Activated CD8-positive, alpha-beta memory T cell treated with anti-CD3 and anti-CD28 coated beads for 36 hours (primary cell): ENCODE results near the gene CIZ1. TPM values are rescaled to one million over a fixed set of nuclear protein-coding genes. Genes with fewer than 3 reads are reported as not detected.
"Not testable (repeated sequence)": the region's sequence is repeated elsewhere in the genome, so short reads cannot be mapped to it uniquely, and the experiment has no call there.

ENCODE experiments used
- CTCF ChIA-PET: fragments of 350-600 bp; sonication (Branson Sonifier 250); formaldehyde crosslinking; loops from one replicate; lab custom pipeline; 2021; ENCODE audit warnings: antibody characterized with exemption; lab: Charles Lee
- POLR2A ChIA-PET: fragments of 350-600 bp; sonication (Branson Sonifier 250); formaldehyde crosslinking; loops from one replicate; lab custom pipeline; 2021; ENCODE audit warnings: antibody characterized with exemption; lab: Charles Lee
- total RNA-seq, 2 experiments: library from RNA; stranded (reverse); gene quantifications; one replicate each; pipeline ENCODE4 v1.2.3, GENCODE V29; 2021

Gene CIZ1, protein sequence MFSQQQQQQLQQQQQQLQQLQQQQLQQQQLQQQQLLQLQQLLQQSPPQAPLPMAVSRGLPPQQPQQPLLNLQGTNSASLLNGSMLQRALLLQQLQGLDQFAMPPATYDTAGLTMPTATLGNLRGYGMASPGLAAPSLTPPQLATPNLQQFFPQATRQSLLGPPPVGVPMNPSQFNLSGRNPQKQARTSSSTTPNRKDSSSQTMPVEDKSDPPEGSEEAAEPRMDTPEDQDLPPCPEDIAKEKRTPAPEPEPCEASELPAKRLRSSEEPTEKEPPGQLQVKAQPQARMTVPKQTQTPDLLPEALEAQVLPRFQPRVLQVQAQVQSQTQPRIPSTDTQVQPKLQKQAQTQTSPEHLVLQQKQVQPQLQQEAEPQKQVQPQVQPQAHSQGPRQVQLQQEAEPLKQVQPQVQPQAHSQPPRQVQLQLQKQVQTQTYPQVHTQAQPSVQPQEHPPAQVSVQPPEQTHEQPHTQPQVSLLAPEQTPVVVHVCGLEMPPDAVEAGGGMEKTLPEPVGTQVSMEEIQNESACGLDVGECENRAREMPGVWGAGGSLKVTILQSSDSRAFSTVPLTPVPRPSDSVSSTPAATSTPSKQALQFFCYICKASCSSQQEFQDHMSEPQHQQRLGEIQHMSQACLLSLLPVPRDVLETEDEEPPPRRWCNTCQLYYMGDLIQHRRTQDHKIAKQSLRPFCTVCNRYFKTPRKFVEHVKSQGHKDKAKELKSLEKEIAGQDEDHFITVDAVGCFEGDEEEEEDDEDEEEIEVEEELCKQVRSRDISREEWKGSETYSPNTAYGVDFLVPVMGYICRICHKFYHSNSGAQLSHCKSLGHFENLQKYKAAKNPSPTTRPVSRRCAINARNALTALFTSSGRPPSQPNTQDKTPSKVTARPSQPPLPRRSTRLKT
- total RNA-seq = 100 to 1,000 TPM; 115 to 119 TPM

DNA sequence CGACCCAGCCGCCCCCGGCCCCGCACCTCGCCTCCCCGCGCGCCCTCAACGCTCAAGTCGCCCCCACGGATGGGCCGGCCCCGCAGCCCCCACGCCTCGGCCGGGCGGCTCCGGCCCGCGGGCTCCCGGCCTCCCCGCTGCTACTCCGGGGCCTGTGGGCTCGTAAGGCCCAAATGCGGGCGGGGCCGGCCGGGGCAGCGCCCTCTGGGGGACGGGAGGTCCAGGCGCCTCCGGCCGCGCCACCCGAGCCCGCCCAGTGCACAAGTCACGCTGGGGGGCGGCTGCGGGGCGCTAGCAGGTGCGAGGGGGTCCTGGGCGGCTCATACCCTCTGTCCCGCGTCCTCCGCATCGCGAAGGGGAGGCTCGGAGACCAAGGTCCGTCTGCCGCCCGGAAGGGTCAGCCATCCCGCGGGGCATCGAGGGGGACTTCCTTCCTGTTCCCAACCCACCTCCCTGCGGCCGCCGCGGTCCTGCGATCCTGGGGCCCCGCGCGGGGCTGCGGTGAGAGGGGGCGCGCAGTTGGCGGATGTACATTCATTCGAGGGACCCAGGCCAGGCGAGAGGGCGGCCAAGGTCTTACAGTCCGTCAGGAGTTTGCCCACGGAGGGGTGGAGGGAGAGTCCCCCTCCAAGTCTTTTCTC, at the start of gene CIZ1:
TSS of gene CIZ1 (minus strand) at position 167 of the 641 bp plus-strand sequence. CDS start 715 bp downstream, outside the sequence.
- ChIA-PET CTCF (interaction anchor here (0.9 to 1.7 kb wide), 6 partner anchors 16 to 150 kb away, joined by 3 to 5 read pairs (median 4); partner anchors contain the start of gene BBLN), POLR2A (interaction anchor here (0.6 to 1.4 kb wide), 3 partner anchors 31 to 361 kb away, joined by 3 to 6 read pairs (median 3); partner anchors contain the start of gene SPTAN1)

DNA sequence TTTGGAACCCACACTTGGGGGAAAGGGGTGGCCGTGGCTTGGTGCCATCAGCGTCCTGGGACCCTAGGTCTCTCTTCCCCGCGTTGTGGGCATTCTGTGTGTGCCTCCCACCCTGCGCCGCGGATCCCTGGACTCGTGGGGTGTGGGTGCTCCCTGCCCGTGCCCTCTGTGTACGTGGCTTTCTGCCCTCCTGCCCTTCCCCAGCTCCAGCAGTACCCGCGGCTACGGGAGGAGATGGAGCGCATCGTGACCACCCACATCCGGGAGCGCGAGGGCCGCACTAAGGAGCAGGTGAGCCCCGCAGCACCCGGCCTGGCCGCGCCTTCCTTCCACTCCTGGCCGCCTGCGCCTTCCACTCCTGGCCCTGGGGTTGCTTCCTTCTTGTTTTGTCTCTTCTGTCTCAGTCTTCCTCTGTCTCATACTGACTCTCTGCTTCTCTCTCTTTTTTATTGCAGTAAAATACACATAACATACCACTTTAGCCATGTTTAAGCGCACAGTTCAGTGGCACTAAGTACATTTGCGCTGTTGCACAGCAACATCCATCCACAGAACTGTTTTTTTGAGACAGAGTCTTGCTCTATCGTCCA, 42.5 kb upstream of the CIZ1 start:
- ChIA-PET CTCF (interaction anchor here (1.1 kb wide), 1 partner anchor 15 kb away, joined by 3 read pairs; no protein-coding TSS in a partner anchor), POLR2A (no interaction called here)

DNA sequence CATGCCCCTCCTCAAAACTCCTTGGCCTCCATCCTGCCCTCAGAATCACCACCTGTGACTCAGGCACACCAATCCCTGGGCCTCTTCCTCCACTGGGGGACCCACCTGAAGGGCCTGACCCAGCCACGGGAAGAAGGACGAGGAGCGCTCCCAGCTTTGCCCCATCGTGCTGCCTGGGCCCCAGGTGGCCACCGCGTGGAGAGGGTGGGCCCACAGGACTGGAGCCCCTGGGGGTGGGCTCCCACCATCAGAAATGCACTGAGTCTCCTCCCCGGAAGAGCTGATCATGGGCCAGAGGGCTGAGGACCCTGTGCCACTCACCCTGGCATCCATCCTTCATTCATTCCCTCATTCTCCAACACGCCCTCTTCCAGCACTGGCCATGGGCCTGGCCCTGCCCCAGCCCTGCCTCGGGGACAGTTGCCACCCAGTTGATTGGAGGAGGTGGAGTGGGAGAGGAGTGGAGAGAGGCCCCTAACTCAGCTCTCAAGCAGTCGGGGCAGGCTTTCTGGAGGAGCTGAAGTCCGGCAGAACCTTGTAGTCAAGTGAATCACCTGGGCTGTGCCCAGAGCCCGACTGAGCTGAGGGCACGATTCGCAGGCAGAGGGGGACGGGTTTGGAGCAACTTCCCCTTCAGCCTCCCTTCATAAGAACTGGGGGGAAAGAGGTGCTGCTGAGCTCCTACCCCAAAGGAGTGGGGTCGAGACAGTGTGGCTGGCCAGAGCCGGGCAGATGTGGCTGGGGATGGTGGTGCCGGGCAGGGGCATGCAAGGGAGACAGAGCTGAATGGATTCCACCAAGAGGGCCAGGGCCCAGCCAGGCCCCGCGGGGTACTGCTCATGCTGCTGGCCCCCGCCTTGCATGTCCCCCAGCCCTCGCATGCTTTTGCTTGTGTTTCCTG, 41.4 kb upstream of the CIZ1 start:
- POLR2A ChIA-PET = interaction anchor here (0.6 kb wide), 1 partner anchor 1278 kb away, joined by 3 read pairs; no protein-coding TSS in a partner anchor
- CTCF ChIA-PET = interaction anchor here (0.6 kb wide), 1 partner anchor 407 kb away, joined by 5 read pairs; no protein-coding TSS in a partner anchor

DNA sequence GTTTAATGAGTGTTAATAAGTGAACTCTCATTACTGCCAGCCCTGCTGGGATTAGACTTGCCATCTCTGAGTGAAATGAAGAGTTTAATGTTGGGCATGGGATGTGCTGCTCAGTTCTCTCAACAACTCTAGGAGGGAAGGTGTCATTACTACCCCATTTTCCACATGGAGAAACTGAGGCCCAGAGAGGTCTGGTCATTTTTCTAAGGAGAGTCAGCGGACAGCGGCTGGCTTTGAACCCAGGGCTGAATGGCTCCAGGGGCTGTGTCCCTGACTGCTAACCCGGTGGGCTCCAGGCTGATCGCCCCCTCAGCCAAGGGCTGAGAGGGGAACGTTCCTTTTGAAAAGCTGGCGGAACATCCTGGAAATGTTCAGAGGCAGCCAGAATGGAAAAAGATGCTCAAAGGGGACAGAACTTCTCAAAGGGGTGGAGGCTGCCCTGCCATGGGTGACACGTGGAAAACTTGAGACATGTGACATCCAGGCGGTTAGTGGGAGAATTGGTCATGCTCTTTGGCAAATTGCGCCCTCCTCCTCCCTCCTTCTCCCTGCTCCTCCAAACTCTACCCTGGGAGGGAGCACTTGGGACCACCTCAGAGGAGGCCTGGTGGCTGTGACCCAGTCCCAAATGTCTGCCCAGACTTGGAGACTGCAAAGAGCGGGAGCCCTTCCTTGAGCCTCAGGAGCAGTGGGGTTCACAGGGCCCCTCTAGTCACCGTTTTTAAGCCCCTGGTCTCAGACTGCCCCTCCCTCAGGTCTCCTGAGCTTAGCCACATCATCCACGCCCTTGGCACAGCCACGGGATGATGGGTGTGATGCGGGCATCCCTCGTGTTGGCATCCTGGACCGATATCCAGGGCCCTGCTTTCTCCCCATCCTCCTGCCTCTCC, 40.5 kb upstream of the CIZ1 start:
- ChIA-PET POLR2A (interaction anchor here (0.6 kb wide), 1 partner anchor 1279 kb away, joined by 3 read pairs; no protein-coding TSS in a partner anchor), CTCF (interaction anchor here (0.6 kb wide), 1 partner anchor 408 kb away, joined by 5 read pairs; no protein-coding TSS in a partner anchor)

DNA sequence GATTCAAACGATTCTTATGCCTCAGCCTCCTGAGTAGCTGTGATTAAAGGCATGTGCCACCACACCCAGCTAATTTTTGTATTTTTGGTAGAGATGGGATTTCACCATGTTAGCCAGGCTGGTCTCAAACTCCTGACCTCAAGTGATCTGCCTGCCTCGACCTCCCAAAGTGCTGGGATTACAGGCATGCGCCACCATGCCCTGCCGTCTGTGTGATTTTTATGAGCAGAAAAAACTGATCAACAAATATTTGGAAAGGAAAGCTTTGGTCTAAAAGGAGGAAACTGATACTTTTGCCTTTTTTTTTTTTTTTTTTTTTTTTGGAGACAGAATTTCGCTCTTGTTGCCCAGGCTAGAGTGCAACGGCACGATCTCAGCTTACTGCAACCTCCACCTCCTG, 39.5 kb upstream of the CIZ1 start:
- CTCF ChIA-PET, POLR2A ChIA-PET: not testable (repeated sequence)

DNA sequence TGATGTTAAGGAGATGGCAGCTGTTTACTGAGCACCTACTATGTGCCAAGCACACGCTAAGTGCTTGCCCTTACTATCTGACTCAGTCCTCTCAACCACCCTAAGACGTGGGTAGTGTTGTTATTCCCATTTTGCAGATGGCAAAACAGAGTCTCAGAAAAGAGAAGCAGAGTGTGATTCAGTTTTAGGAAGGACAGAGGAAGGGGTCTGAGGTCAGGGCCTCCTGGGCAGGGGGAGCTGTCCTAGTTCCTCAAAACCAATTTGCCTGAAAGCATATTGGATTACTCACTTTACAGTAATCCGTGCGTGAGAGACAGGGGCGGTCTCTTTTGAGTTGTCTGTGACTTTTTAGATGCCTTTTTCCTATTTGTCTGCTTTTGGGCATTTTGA, 35.0 kb upstream of the CIZ1 start:
- CTCF ChIA-PET = no interaction called here

DNA sequence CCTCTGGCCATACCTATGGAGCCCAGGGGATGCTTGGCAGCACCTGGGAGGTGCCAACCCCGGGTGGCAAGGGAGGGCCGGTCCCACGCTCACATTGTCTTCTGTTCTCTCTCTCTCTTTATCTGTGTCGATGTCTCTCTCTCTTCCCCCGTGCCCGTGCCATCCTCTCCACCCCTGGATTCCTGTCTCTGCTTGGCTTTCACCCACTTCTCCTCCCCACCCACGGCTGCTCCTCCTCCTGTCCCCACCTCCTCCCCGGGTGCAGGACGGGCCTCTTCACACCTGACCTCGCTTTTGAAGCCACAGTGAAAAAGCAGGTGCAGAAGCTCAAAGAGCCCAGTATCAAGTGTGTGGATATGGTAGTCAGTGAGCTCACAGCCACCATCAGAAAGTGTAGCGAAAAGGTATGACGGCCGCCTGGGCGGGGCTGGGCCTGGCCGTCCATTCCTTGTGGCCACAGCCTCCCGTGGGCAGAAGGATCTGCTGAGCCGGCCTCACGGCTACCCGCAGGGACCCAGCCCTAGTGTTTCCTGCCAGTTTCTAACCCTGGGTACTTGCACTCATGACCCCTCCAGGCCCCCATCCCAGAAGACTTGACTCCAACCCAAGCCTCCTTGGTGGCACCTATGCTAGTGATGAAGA, 34.5 kb upstream of the CIZ1 start:
- ChIA-PET POLR2A (no interaction called here), CTCF (no interaction called here)

More for the DNA sequence above, 35.0 kb upstream of the CIZ1 start:
- POLR2A ChIA-PET = no interaction called here

DNA sequence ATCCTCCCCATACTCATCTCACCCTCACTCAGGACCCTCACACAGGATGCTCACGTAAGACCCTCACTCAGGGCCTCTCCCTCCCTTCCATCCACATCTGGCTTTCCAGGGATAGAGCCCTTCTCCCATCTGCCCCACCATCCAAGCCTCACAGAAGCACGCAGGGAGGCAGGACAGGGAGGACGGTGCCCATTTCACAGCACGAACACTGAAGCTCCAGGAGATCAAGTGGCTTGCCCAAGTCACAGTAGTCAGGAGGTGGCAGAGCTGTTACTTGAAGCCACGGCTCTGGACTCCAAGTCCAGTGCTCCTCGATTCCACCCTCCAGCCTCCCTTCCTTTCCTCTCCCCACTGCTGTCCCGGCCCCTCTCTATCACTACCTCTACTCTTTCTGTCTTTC, 33.5 kb upstream of the CIZ1 start:
- POLR2A ChIA-PET = no interaction called here
- CTCF ChIA-PET = no interaction called here

DNA sequence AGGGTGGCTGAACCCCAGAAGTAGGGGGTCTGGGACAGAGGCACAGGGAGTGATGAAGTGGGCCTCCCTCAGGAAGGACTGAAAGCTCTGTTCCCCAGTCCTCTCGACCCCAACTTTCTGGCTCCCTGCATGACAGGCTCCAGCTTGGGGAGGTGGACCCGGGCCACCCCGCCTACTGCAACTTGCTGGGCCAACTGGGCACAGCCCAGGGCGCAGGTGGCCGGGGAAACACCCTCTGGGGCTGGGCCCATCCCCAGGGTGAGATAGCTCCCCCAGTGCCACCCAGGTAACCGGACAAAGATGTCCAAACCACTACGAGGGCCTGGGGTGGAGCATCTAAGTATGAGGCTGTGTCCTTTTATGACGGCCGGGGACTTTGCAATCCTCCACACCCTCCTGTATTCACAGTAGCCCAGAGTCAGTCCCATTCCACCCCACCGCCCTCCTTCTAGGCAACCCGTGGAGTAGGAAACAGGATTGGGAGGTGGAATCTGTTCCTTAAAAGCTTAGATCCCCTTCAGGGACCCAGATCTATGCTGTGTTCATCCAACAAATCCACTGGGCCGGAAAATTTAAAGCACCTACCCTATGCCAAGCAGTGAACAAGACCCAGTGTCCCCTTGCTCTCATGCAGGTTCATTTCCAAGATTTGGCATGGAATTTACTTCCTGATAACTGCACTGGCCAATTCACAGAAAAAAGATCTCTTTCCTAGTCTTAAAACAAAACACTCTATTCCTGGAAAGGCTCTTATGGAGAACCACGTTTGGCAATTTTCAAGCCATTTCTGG, 31.7 kb upstream of the CIZ1 start:
- CTCF ChIA-PET = no interaction called here
- POLR2A ChIA-PET = no interaction called here

DNA sequence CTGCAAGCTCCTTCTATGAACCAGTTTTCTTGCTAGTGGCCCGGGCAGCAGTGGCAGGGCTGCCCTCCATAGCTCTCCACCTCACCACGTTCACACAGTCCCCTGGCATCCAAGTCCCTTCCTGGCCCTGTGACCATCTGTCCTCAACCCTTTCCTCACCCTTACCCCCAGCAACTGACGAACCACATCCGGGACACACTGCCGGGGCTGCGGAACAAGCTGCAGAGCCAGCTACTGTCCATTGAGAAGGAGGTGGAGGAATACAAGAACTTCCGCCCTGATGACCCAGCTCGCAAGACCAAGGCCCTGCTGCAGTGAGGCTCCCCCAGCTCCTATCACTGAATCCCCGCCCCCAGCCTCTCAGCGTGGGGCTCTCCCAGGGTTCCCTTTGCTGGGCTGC, 30.7 kb upstream of the CIZ1 start:
- ChIA-PET CTCF (interaction anchor here (1.0 to 1.3 kb wide), 2 partner anchors 29 to 119 kb away, joined by 4 read pairs; no protein-coding TSS in a partner anchor), POLR2A (no interaction called here)

DNA sequence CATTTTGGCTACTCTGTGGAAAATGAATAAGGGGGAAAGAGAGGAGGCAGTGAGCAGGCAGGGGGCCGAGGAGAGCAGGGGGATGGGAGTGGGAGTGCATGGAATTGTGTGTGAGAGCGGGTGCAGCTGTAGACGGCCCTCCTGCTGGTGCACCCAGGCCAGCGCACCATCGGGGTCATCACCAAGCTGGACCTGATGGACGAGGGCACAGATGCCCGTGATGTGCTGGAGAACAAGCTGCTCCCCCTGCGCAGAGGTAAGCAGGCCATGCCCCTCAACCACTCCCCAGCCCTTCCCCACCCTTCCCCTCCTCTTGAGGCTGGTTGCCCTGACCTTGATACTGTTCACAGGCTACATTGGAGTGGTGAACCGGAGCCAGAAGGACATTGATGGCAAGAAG, 28.5 kb upstream of the CIZ1 start:
- ChIA-PET POLR2A (no interaction called here), CTCF (interaction anchor here (0.8 to 1.4 kb wide), 2 partner anchors 15 to 47 kb away, joined by 3 to 4 read pairs; no protein-coding TSS in a partner anchor)

DNA sequence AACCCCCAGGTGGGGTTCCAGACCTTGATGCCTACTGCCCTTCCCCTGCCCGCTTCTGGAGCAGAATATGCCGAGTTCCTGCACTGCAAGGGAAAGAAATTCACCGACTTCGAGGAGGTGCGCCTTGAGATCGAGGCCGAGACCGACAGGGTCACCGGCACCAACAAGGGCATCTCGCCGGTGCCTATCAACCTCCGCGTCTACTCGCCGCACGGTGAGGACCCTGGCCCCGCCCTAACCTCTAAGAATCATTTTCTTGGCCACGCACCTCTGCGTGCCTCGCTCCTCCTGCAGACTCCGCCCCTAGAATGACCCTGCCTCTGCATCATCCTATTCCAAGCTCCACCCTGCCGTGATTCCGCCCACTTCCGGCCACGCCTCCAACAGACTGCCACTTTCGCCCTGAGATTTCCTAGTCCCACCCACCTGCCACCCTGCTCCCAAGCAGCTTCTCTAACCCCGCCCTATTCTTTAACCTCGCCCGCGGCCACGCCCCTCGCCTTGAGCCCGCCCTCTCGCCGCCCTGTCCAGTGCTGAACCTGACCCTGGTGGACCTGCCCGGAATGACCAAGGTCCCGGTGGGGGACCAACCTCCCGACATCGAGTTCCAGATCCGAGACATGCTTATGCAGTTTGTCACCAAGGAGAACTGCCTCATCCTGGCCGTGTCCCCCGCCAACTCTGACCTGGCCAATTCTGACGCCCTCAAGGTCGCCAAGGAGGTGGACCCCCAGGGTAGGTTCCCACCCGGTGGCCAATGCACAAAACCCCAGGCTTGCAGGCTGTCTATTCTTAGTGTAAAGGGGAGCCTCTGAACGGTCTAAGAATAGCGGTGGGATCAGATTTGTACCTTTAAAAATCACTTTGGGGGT, 27.4 kb upstream of the CIZ1 start:
- CTCF ChIA-PET = interaction anchor here (1.0 to 1.4 kb wide), 4 partner anchors 14 to 28 kb away, joined by 3 to 4 read pairs (median 3); no protein-coding TSS in a partner anchor
- POLR2A ChIA-PET = interaction anchor here (0.6 to 1.0 kb wide), 2 partner anchors 9 to 32 kb away, joined by 4 to 5 read pairs; no protein-coding TSS in a partner anchor

DNA sequence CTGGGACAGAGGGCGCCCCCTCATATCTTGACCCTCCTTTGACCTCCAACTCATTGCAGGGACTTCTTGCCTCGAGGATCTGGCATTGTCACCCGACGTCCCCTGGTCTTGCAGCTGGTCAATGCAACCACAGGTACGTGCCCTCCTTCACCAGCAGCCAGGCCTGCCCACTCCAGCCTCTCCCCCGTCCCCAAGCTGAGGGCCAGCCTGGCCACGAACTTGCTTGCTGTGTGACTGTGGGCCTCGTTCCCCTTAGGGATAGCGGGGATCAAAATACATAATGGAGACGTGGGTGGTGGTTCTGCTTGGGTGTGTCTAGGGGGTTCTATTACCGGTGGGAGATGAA, 26.8 kb upstream of the CIZ1 start:
- CTCF ChIA-PET = interaction anchor here (0.7 to 1.4 kb wide), 5 partner anchors 13 to 59 kb away, joined by 3 to 4 read pairs (median 3); no protein-coding TSS in a partner anchor
- POLR2A ChIA-PET = interaction anchor here (0.6 to 1.0 kb wide), 2 partner anchors 8 to 32 kb away, joined by 4 to 5 read pairs; no protein-coding TSS in a partner anchor
